K562 (cell line): ENCODE measurements around the gene SLC34A3. TPM values are rescaled to one million over a fixed set of nuclear protein-coding genes. Genes with fewer than 3 reads are reported as not detected.
A peak's percentile ranks its signal among the peaks of the same experiment; 100 is the strongest.

ENCODE experiments used
- HNRNPL ChIP-seq: fragments of 200-400 bp; formaldehyde crosslinking; IDR thresholded peaks from 2 replicates; pipeline ENCODE4 v1.6.1; 2017; ENCODE audit warnings: low read depth, mild to moderate bottlenecking, low read length
- LCOR ChIP-seq: sonication (generic); formaldehyde crosslinking; IDR thresholded peaks from 2 replicates; pipeline ENCODE4 v1.8.0; 2022; ENCODE audit warnings: mild to moderate bottlenecking, missing genetic modification reagents
- NR0B1 ChIP-seq: fragments of 450-650 bp; IDR thresholded peaks from one replicate; pipeline ENCODE4 v1.6.1; 2018; ENCODE audit warnings: mild to moderate bottlenecking, moderate library complexity; ENCODE audit not compliant: partially characterized antibody
- POLR2G ChIP-seq: fragments of 200-400 bp; formaldehyde crosslinking; IDR thresholded peaks from 2 replicates; pipeline ENCODE4 v1.6.1; 2017; ENCODE audit warnings: low read depth, mild to moderate bottlenecking, antibody characterized with exemption, low read length, moderate library complexity
- SMARCB1 ChIP-seq: IDR thresholded peaks from 2 replicates; pipeline ENCODE4 v1.6.1; 2011; ENCODE audit warnings: improper control_type of control experiment, low read depth; ENCODE audit not compliant: insufficient read length
- ZBTB12 ChIP-seq: fragments of 250-450 bp; sonication (Bioruptor Pico); IDR thresholded peaks from 2 replicates; pipeline ENCODE4 v1.4.0; 2020
- ZBTB33 ChIP-seq: sonication (generic); formaldehyde crosslinking; IDR thresholded peaks from 2 replicates; pipeline ENCODE4 v1.8.1; 2023; ENCODE audit warnings: mild to moderate bottlenecking, missing genetic modification reagents
- ZC3H8 ChIP-seq: fragments of 450-650 bp; IDR thresholded peaks from 2 replicates; pipeline ENCODE4 v1.6.1; 2017
- ZKSCAN3 ChIP-seq: fragments of 250-450 bp; sonication (Bioruptor Pico); IDR thresholded peaks from 2 replicates; pipeline ENCODE4 v1.4.0; 2020
- ZNF124 ChIP-seq: sonication (generic); formaldehyde crosslinking; IDR thresholded peaks from 2 replicates; pipeline ENCODE4 v1.8.1; 2022; ENCODE audit warnings: missing genetic modification reagents
- ZNF140 ChIP-seq: fragments of 250-450 bp; sonication (Bioruptor Pico); IDR thresholded peaks from 2 replicates; pipeline ENCODE4 v1.8.0; 2021; ENCODE audit warnings: moderate library complexity, mild to moderate bottlenecking, inconsistent platforms
- ZNF184 ChIP-seq: sonication (generic); formaldehyde crosslinking; IDR thresholded peaks from 2 replicates; pipeline ENCODE4 v1.5.0; 2020; ENCODE audit warnings: missing genetic modification reagents
- ZNF740 ChIP-seq, 3 experiments: fragments of 200-800 bp in 1 of 3; sonication (Bioruptor generic) in 1 of 3; sonication (generic) in 1 of 3; formaldehyde crosslinking in 1 of 3; IDR thresholded peaks; 2 replicates each; pipeline versions ENCODE4 v1.6.1 to v1.8.0; 2016 to 2022; ENCODE audit warnings: mild to moderate bottlenecking in 2 of 3, missing compliant biosample characterization in 2 of 3, missing genetic modification characterization in 2 of 3, missing genetic modification reagents in 1 of 3
- ZNF76 ChIP-seq: fragments of 250-450 bp; sonication (Bioruptor Pico); IDR thresholded peaks from 2 replicates; pipeline ENCODE4 v1.4.0; 2020; ENCODE audit warnings: mild to moderate bottlenecking, moderate library complexity, borderline replicate concordance
- polyA plus RNA-seq, 8 experiments: library from polyadenylated mRNA; depleted of rRNA in 4 of 8; stranded (reverse) in 5 of 8; unstranded in 3 of 8; fragments of >200 nt; fragmentation: Nextera tagmentation in 2 of 8; fragmentation: Illumina TruSeq in 1 of 8; extraction: Ambion mirVana in 2 of 8; extraction: Trizol in 1 of 8; gene quantifications; 2 replicates each; pipeline versions ENCODE4 v1.2.1 to v1.2.3, GENCODE V29; 2011 to 2014; ENCODE audit warnings: inconsistent platforms in 1 of 8, missing spikeins in 1 of 8
- total RNA-seq, 7 experiments: library from RNA; depleted of rRNA in 6 of 7; stranded (reverse); fragments of >200 nt in 6 of 7; fragmentation: Illumina TruSeq in 2 of 7; extraction: Trizol in 2 of 7; gene quantifications; 2 replicates each; pipeline versions ENCODE4 v1.2.1 to v1.2.3, GENCODE V29; 2011 to 2021; ENCODE audit warnings: low replicate concordance in 1 of 7
- TF ChIP-seq, protein P1 (sequence below): fragments of 450-650 bp; IDR thresholded peaks from 2 replicates; pipeline ENCODE4 v1.6.1; 2014; ENCODE audit warnings: low read depth, mild to moderate bottlenecking, moderate library complexity, borderline replicate concordance
- TF ChIP-seq, protein P2 (sequence below): fragments of 250-450 bp; sonication (Bioruptor Pico); IDR thresholded peaks from 2 replicates; pipeline ENCODE4 v1.5.0; 2020; ENCODE audit warnings: mild to moderate bottlenecking

SLC34A3 gene
- total and polyA plus RNA-seq, 9 of the 15 experiments (the other 6 are each of a cell fraction or from before 2014, with no cell fraction given), result not detected

DNA sequence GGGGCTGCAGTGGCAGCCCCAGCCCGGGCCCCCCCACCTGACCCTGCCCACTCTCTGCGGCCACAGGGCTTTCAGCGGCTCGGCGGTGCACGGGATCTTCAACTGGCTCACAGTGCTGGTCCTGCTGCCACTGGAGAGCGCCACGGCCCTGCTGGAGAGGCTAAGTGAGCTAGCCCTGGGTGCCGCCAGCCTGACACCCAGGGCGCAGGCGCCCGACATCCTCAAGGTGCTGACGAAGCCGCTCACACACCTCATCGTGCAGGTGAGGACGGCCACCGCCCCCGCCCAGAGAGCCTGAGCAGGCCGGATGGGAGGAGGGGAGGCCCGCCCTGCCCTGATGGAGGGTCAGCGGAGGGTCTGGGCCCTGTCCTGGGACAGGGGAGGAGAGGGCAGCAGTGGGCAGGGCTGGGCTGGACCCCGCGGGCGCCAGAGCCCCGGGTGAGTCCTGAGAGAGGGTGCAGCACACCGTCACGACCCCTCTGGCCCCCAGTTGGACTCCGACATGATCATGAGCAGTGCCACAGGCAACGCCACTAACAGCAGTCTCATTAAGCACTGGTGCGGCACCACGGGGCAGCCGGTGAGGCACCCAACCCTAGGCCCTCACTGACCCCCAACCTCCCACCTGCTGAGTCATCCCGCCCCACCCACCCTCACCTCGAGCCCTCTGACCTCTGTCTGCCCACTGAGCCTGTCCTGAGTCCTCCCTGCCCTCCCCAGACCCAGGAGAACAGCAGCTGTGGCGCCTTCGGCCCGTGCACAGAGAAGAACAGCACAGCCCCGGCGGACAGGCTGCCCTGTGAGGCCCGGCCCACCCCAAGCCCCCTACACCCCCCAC, 2.7 kb downstream of the SLC34A3 start (continued):
- no peak for TF ChIP-seq ZBTB12 (CRISPR knock-in tag)
- TF ChIP-seq ZNF76 (CRISPR knock-in tag), result no peak
- TF ChIP-seq ZNF124 (CRISPR knock-in tag), result no peak
- no peak for TF ChIP-seq NR0B1
- TF ChIP-seq SMARCB1, result no peak
- TF ChIP-seq POLR2G, result peak; percentile 49; the same call in 1 of the 2 replicates
- TF ChIP-seq ZNF184 (CRISPR knock-in tag), result no peak
- 0 out of 2 replicates have a peak, but pooled peaks have one; percentile 30 for TF ChIP-seq HNRNPL
- TF ChIP-seq LCOR (CRISPR knock-in tag), result no peak
- TF ChIP-seq ZKSCAN3 (CRISPR knock-in tag), result no peak
- no peak for TF ChIP-seq ZC3H8
- TF ChIP-seq ZBTB33 (CRISPR knock-in tag), result peak; percentile 82
- TF ChIP-seq, protein P1, sequence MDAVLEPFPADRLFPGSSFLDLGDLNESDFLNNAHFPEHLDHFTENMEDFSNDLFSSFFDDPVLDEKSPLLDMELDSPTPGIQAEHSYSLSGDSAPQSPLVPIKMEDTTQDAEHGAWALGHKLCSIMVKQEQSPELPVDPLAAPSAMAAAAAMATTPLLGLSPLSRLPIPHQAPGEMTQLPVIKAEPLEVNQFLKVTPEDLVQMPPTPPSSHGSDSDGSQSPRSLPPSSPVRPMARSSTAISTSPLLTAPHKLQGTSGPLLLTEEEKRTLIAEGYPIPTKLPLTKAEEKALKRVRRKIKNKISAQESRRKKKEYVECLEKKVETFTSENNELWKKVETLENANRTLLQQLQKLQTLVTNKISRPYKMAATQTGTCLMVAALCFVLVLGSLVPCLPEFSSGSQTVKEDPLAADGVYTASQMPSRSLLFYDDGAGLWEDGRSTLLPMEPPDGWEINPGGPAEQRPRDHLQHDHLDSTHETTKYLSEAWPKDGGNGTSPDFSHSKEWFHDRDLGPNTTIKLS, result no peak
- TF ChIP-seq, protein P2, sequence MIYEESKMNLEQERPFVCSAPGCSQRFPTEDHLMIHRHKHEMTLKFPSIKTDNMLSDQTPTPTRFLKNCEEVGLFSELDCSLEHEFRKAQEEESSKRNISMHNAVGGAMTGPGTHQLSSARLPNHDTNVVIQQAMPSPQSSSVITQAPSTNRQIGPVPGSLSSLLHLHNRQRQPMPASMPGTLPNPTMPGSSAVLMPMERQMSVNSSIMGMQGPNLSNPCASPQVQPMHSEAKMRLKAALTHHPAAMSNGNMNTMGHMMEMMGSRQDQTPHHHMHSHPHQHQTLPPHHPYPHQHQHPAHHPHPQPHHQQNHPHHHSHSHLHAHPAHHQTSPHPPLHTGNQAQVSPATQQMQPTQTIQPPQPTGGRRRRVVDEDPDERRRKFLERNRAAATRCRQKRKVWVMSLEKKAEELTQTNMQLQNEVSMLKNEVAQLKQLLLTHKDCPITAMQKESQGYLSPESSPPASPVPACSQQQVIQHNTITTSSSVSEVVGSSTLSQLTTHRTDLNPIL, result no peak
- no peak for TF ChIP-seq ZNF140 (CRISPR knock-in tag)
- TF ChIP-seq ZNF740 (CRISPR knock-in tag; IDR thresholded peaks at IDR 0.05), result no peak
- 0 out of 4 replicates have a peak, but pooled peaks of 1 of the 2 experiments have one; percentile 17 for TF ChIP-seq ZNF740 (tag; IDR thresholded peaks at IDR 0.05)
